T-cell (primary cell): ENCODE measurements around the gene RALB. TPM values are rescaled to one million over a fixed set of nuclear protein-coding genes. Genes with fewer than 3 reads are reported as not detected.

Source experiments
- ATAC-seq, 4 experiments: fragments of 200-7000 bp in 3 of 4; fragments of 150-1000 bp in 1 of 4; cut with Tn5 transposase; replicated peaks in 1 of 4; 1 replicate in 3 of 4; 2 replicates in 1 of 4; pipeline ENCODE4 v1.10.0; 2021; ENCODE audit warnings: moderate library complexity in 3 of 4, mild to moderate bottlenecking in 2 of 4, moderate number of reproducible peaks in 1 of 4
- CTCF ChIA-PET, 2 donors: fragments of 300-600 bp; sonication (Branson Sonifier 250); formaldehyde crosslinking; loops; one replicate each; lab custom pipeline; 2022; ENCODE audit warnings: antibody characterized with exemption in 2 of 2; lab: Charles Lee
- POLR2A ChIA-PET, 2 donors: fragments of 300-600 bp; sonication (Branson Sonifier 250); formaldehyde crosslinking; loops; one replicate each; lab custom pipeline; 2022; ENCODE audit warnings: antibody characterized with exemption in 2 of 2; lab: Charles Lee
- DNase-seq, 35 experiments: peaks; one replicate each; pipeline versions ENCODE4 v3.0.0 to v3.0.0-alpha.2; 2013 to 2023
- H3K27ac ChIP-seq: one replicate; pipeline ENCODE4 v1.5.1; 2013; ENCODE audit warnings: low read length
- H3K27me3 ChIP-seq, 2 experiments: replicated peaks in 1 of 2; 1 replicate in 1 of 2; 2 replicates in 1 of 2; pipeline versions ENCODE4 v1.6.1 to v1.7.0; 2013; ENCODE audit warnings: low read length in 1 of 2, mixed read lengths in 1 of 2; ENCODE audit not compliant: control insufficient read depth in 2 of 2, insufficient read depth in 2 of 2; ENCODE audit errors: extremely low read depth in 1 of 2
- H3K36me3 ChIP-seq, 2 donors: 1 replicate in 1 of 2; 2 replicates in 1 of 2; pipeline versions ENCODE4 v1.6.1 to v1.7.0; 2013; ENCODE audit warnings: low read length in 1 of 2; ENCODE audit not compliant: control insufficient read depth in 2 of 2, insufficient read depth in 1 of 2; ENCODE audit errors: extremely low read depth in 1 of 2
- H3K4me1 ChIP-seq, 2 experiments: 1 replicate in 1 of 2; 2 replicates in 1 of 2; pipeline versions ENCODE4 v1.6.1 to v1.7.0; 2013; ENCODE audit warnings: low read length in 2 of 2, mixed read lengths in 1 of 2; ENCODE audit not compliant: insufficient read depth in 2 of 2, control insufficient read depth in 1 of 2; ENCODE audit errors: extremely low read depth in 1 of 2
- H3K4me3 ChIP-seq, 2 donors: 1 replicate in 1 of 2; 2 replicates in 1 of 2; pipeline versions ENCODE4 v1.5.1 to v1.7.0; 2013; ENCODE audit warnings: mild to moderate bottlenecking in 2 of 2, low read length in 1 of 2, moderate library complexity in 1 of 2; ENCODE audit not compliant: control insufficient read depth in 1 of 2; ENCODE audit errors: extremely low read depth in 1 of 2
- H3K9me3 ChIP-seq: 2 replicates; pipeline ENCODE4 v1.7.0; 2013
- H3K27ac Mint-ChIP-seq, 2 donors: one replicate each; pipeline ENCODE4 v1.8.0; 2020 to 2021; ENCODE audit warnings: mild to moderate bottlenecking in 2 of 2, mixed read lengths in 2 of 2
- H3K27me3 Mint-ChIP-seq, 2 donors: one replicate each; pipeline ENCODE4 v1.8.0; 2021 to 2022; ENCODE audit warnings: mixed read lengths in 2 of 2
- H3K36me3 Mint-ChIP-seq: one replicate; pipeline ENCODE4 v1.8.0; 2021; ENCODE audit warnings: mixed read lengths
- H3K4me1 Mint-ChIP-seq, 3 donors: one replicate each; pipeline ENCODE4 v1.8.0; 2020 to 2022; ENCODE audit warnings: mixed read lengths in 3 of 3, mild to moderate bottlenecking in 1 of 3
- H3K4me3 Mint-ChIP-seq, 3 donors: one replicate each; pipeline ENCODE4 v1.8.0; 2020 to 2022; ENCODE audit warnings: mild to moderate bottlenecking in 3 of 3, mixed read lengths in 3 of 3, moderate library complexity in 3 of 3
- H3K9me3 Mint-ChIP-seq, 3 donors: one replicate each; pipeline ENCODE4 v1.8.0; 2020 to 2022; ENCODE audit warnings: mixed read lengths in 3 of 3
- WGBS: methylation state at CpG from one replicate; pipeline ENCODE4 v1.1.5; 2013; ENCODE audit warnings: missing lambda C conversion rate; ENCODE audit not compliant: insufficient coverage; 5-methylcytosine and 5-hydroxymethylcytosine counted together
- total RNA-seq, 35 experiments: library from RNA in 6 of 35; stranded (reverse) in 6 of 35; fragments of 120-200 nt in 1 of 35; gene quantifications; one replicate each; pipeline versions ENCODE4 v1.2.1 to v1.2.4 and lab custom pipeline; 2013 to 2026

Gene RALB
- total RNA-seq, 5 donors from 2014 or later (not counting 1 experiment from before 2014, with no cell fraction given) = 10.3 to 20.1 (median 12.9) TPM

GRCh38 chr2:120298173-120298835 lies 45.7 kb downstream of the RALB start:
- Mint-ChIP-seq H3K9me3 (no peaks in the 10 kb centered on the region), H3K4me3 (no peak overlapping the region), H3K36me3 (peaks cover 60% of the 10 kb centered on the region), H3K4me1 (peaks cover 3 to 13% (median 7%) of the 10 kb centered on the region in 3 donors), H3K27ac (no peak overlapping the region), H3K27me3 (no peaks in the 10 kb centered on the region)
- H3K27ac ChIP-seq = no peak overlapping the region
- DNase-seq (no peak), ATAC-seq (no peak)
- H3K27me3 ChIP-seq = no peaks in the 10 kb centered on the region
- WGBS = 94% methylated on average over 3 of the region's 7 CpGs
- ChIA-PET CTCF (interaction anchor here in 1 of 2 donors (1.9 kb wide), 1 partner anchor 15 kb away, joined by 4 read pairs; no protein-coding TSS in a partner anchor), POLR2A (no interaction called here)
- no peak overlapping the region for H3K4me3 ChIP-seq
- no peaks in the 10 kb centered on the region for H3K4me1 ChIP-seq
- no peaks in the 10 kb centered on the region for H3K9me3 ChIP-seq
- H3K36me3 ChIP-seq = peaks cover 4 to 23% of the 10 kb centered on the region in 2 donors

- CTCF ChIA-PET = interaction anchor here in 1 of 2 donors (1.9 kb wide), 1 partner anchor 14 kb away, joined by 4 read pairs; no protein-coding TSS in a partner anchor
- Histone ChIP-seq H3K4me1 (no peaks in the 10 kb centered on the region), H3K36me3 (peaks cover 4 to 17% of the 10 kb centered on the region in 2 donors), H3K9me3 (no peaks in the 10 kb centered on the region), H3K27ac (no peak overlapping the region), H3K4me3 (no peak overlapping the region), H3K27me3 (no peaks in the 10 kb centered on the region)
- ATAC-seq (no peak), DNase-seq (no peak)
- Mint-ChIP-seq H3K27me3 (no peaks in the 10 kb centered on the region), H3K9me3 (no peaks in the 10 kb centered on the region), H3K36me3 (peaks cover 60% of the 10 kb centered on the region), H3K4me1 (peaks cover 3 to 13% (median 7%) of the 10 kb centered on the region in 3 donors), H3K4me3 (no peak overlapping the region), H3K27ac (no peak overlapping the region)
- 98% methylated on average over 9 of the region's 9 CpGs for WGBS
- POLR2A ChIA-PET = no interaction called here
Measured at GRCh38 chr2:120299004-120299403, 46.4 kb downstream of the RALB start.

- Mint-ChIP-seq H3K9me3 (no peaks in the 10 kb centered on the region), H3K4me3 (no peak overlapping the region), H3K27ac (no peak overlapping the region), H3K4me1 (peaks cover 3 to 13% (median 7%) of the 10 kb centered on the region in 3 donors), H3K27me3 (no peaks in the 10 kb centered on the region), H3K36me3 (peaks cover 55% of the 10 kb centered on the region)
- peaks cover 4 to 12% of the 10 kb centered on the region in 2 donors for H3K36me3 ChIP-seq
- H3K9me3 ChIP-seq = no peaks in the 10 kb centered on the region
- H3K4me3 ChIP-seq = no peak overlapping the region
- POLR2A ChIA-PET = no interaction called here
- H3K27ac ChIP-seq = no peak overlapping the region
- no peaks in the 10 kb centered on the region for H3K4me1 ChIP-seq
- CTCF ChIA-PET = no interaction called here
- 97% methylated on average over 6 of the region's 6 CpGs for WGBS
- no peaks in the 10 kb centered on the region for H3K27me3 ChIP-seq
- ATAC-seq (no peak), DNase-seq (no peak)
Measured at GRCh38 chr2:120299561-120299960, 46.9 kb downstream of the RALB start.

GRCh38 chr2:120300385-120300784 lies 47.7 kb downstream of the RALB start:
- H3K4me3 ChIP-seq = no peak overlapping the region
- Mint-ChIP-seq H3K9me3 (no peaks in the 10 kb centered on the region), H3K4me3 (no peak overlapping the region), H3K4me1 (peaks cover 3 to 13% (median 7%) of the 10 kb centered on the region in 3 donors), H3K36me3 (peaks cover 51% of the 10 kb centered on the region), H3K27me3 (no peaks in the 10 kb centered on the region), H3K27ac (no peak overlapping the region)
- 90% methylated on average over 9 of the region's 10 CpGs for WGBS
- ATAC-seq (no peak), DNase-seq (no peak)
- no peaks in the 10 kb centered on the region for H3K9me3 ChIP-seq
- ChIA-PET CTCF (interaction anchor here in 1 of 2 donors (0.8 kb wide), 1 partner anchor 12 kb away, joined by 5 read pairs; no protein-coding TSS in a partner anchor), POLR2A (no interaction called here)
- no peaks in the 10 kb centered on the region for H3K27me3 ChIP-seq
- no peaks in the 10 kb centered on the region for H3K4me1 ChIP-seq
- no peak overlapping the region for H3K27ac ChIP-seq
- H3K36me3 ChIP-seq = peaks cover 0 to 8% of the 10 kb centered on the region in 2 donors

GRCh38 chr2:120301284-120301683 lies 48.6 kb downstream of the RALB start:
- POLR2A ChIA-PET = no interaction called here
- Histone ChIP-seq H3K27ac (no peak overlapping the region), H3K36me3 (peaks cover 0 to 5% of the 10 kb centered on the region in 2 donors), H3K9me3 (no peaks in the 10 kb centered on the region), H3K4me3 (no peak overlapping the region), H3K4me1 (no peaks in the 10 kb centered on the region), H3K27me3 (no peaks in the 10 kb centered on the region)
- Mint-ChIP-seq H3K27me3 (no peaks in the 10 kb centered on the region), H3K4me3 (no peak overlapping the region), H3K4me1 (peaks cover 3 to 13% (median 7%) of the 10 kb centered on the region in 3 donors), H3K9me3 (no peaks in the 10 kb centered on the region), H3K27ac (no peak overlapping the region), H3K36me3 (peaks cover 46% of the 10 kb centered on the region)
- 96% methylated on average over 4 of the region's 5 CpGs for WGBS
- CTCF ChIA-PET = no interaction called here
- ATAC-seq (no peak), DNase-seq (no peak)

- ChIA-PET CTCF (interaction anchor here (1.0 to 1.2 kb wide), 3 partner anchors 11 to 12 kb away, joined by 3 to 5 read pairs (median 4); no protein-coding TSS in a partner anchor), POLR2A (no interaction called here)
- Mint-ChIP-seq H3K4me1 (peaks cover 3 to 13% (median 7%) of the 10 kb centered on the region in 3 donors), H3K4me3 (peak overlapping the region in 1 of 3 donors; percentile 1), H3K27ac (no peak overlapping the region), H3K36me3 (peaks cover 42% of the 10 kb centered on the region), H3K27me3 (no peaks in the 10 kb centered on the region), H3K9me3 (no peaks in the 10 kb centered on the region)
- no peaks in the 10 kb centered on the region for H3K27me3 ChIP-seq
- WGBS = 89% methylated on average over 12 of the region's 12 CpGs
- no peaks in the 10 kb centered on the region for H3K9me3 ChIP-seq
- ATAC-seq (no peak), DNase-seq (no peak)
- H3K36me3 ChIP-seq = peaks cover 0 to 5% of the 10 kb centered on the region in 2 donors
- H3K4me3 ChIP-seq = no peak overlapping the region
- H3K27ac ChIP-seq = no peak overlapping the region
- H3K4me1 ChIP-seq = no peaks in the 10 kb centered on the region
Measured at GRCh38 chr2:120302301-120302700, 49.6 kb downstream of the RALB start.
